ENCODE measurements around the gene RETREG1.

RETREG1 gene

GRCh38 chr5:16521521-16522483 is 95.0 kb downstream of the RETREG1 start:
- DNase-seq, result no peak

GRCh38 chr5:16520841-16521240 is 96.0 kb downstream of the RETREG1 start:
- no peak for DNase-seq

- no peak for DNase-seq
Observed at GRCh38 chr5:16519435-16519834, 97.4 kb downstream of the RETREG1 start.

- DNase-seq, result no peak
Observed at GRCh38 chr5:16518606-16519005, 98.2 kb downstream of the RETREG1 start.

- DNase-seq, result no peak
Observed at GRCh38 chr5:16515532-16515931, 101.3 kb downstream of the RETREG1 start.

GRCh38 chr5:16510098-16510497 is 106.7 kb downstream of the RETREG1 start:
- DNase-seq, result no peak

GRCh38 chr5:16508730-16509531 is 107.9 kb downstream of the RETREG1 start:
- DNase-seq, result no peak

- no peak for DNase-seq
Observed at GRCh38 chr5:16507716-16508115, 109.1 kb downstream of the RETREG1 start.

GRCh38 chr5:16505904-16506303 is 110.9 kb downstream of the RETREG1 start:
- DNase-seq, result no peak

- no peak for DNase-seq
Observed at GRCh38 chr5:16505140-16505891, 111.5 kb downstream of the RETREG1 start.

GRCh38 chr5:16504571-16504970 is 112.2 kb downstream of the RETREG1 start:
- DNase-seq, result no peak

- no peak for DNase-seq
Observed at GRCh38 chr5:16502866-16503265, 113.9 kb downstream of the RETREG1 start.

- DNase-seq, result no peak
Observed at GRCh38 chr5:16500024-16500423, 116.8 kb downstream of the RETREG1 start.

- DNase-seq, result no peak
Observed at GRCh38 chr5:16497546-16497945, 119.3 kb downstream of the RETREG1 start.

- DNase-seq, result no peak
Observed at GRCh38 chr5:16493261-16493660, 123.5 kb downstream of the RETREG1 start.

GRCh38 chr5:16492398-16493140 is 124.2 kb downstream of the RETREG1 start:
- DNase-seq, result no peak

- no peak for DNase-seq
Observed at GRCh38 chr5:16490911-16491310, 125.9 kb downstream of the RETREG1 start.

GRCh38 chr5:16489322-16489791 is 127.4 kb downstream of the RETREG1 start:
- DNase-seq, result peak; percentile 25

- DNase-seq, result no peak
Observed at GRCh38 chr5:16487456-16487855, 129.3 kb downstream of the RETREG1 start.

- DNase-seq, result no peak
Observed at GRCh38 chr5:16486711-16487111, 130.1 kb downstream of the RETREG1 start.

- no peak for DNase-seq
Observed at GRCh38 chr5:16485656-16486055, 131.1 kb downstream of the RETREG1 start.

GRCh38 chr5:16484081-16484480 is 132.7 kb downstream of the RETREG1 start:
- no peak for DNase-seq
